Neural cell (in vitro differentiated cells): Measurements from ENCODE around the gene MAFB.

ENCODE experiments used
- EP300 ChIP-seq: fragments of 450-650 bp; conservative IDR thresholded peaks from 2 replicates; pipeline ENCODE4 v1.6.1; 2014; ENCODE audit warnings: antibody characterized with exemption, mild to moderate bottlenecking, moderate library complexity; ENCODE audit not compliant: poor library complexity, severe bottlenecking
- EZH2 ChIP-seq: fragments of 200-600, 300-800 bp; shearing (Covaris generic), sonication (generic); IDR thresholded peaks from 2 replicates; pipeline ENCODE4 v1.6.1; 2014; ENCODE audit warnings: antibody characterized with exemption, low read length, borderline replicate concordance, mild to moderate bottlenecking; ENCODE audit not compliant: insufficient read depth, poor library complexity, severe bottlenecking
- MXI1 ChIP-seq: fragments of 450-650 bp; conservative IDR thresholded peaks from 2 replicates; pipeline ENCODE4 v1.6.1; 2014; ENCODE audit warnings: antibody characterized with exemption, mild to moderate bottlenecking; ENCODE audit not compliant: poor library complexity, severe bottlenecking
- SMC3 ChIP-seq: fragments of 450-650 bp; conservative IDR thresholded peaks from 2 replicates; pipeline ENCODE4 v1.6.1; 2014; ENCODE audit warnings: antibody characterized with exemption, mild to moderate bottlenecking, moderate library complexity; ENCODE audit not compliant: poor library complexity
- TF ChIP-seq, protein P1 (sequence below): fragments of 450-650 bp; IDR thresholded peaks from 2 replicates; pipeline ENCODE4 v1.5.1; 2014; ENCODE audit warnings: antibody characterized with exemption, mild to moderate bottlenecking, moderate library complexity; ENCODE audit not compliant: poor library complexity, severe bottlenecking
- TF ChIP-seq, protein P2 (sequence below): IDR thresholded peaks from 2 replicates; pipeline ENCODE4 v1.6.1; 2012; ENCODE audit warnings: borderline replicate concordance

DNA sequence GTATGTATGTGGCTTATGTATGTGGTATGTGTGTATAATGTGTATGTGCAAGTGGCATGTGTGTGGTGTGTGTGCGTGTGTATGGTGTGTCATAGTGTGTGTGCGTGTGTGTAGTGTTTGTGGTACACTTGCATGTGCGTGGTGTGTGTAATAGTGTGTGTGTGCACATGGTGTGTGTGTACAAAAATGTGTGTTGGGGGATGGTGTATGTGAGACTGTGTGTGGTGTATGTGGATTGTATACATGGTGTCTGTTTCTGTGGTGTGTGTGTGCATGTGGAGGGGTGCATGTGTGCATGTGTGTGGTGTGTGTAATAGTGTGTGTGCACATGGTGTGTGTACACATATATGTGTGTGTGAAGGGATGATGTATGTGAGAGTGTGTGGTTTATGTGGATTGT lies 21.5 kb downstream of the MAFB start:
- TF ChIP-seq, protein P1, sequence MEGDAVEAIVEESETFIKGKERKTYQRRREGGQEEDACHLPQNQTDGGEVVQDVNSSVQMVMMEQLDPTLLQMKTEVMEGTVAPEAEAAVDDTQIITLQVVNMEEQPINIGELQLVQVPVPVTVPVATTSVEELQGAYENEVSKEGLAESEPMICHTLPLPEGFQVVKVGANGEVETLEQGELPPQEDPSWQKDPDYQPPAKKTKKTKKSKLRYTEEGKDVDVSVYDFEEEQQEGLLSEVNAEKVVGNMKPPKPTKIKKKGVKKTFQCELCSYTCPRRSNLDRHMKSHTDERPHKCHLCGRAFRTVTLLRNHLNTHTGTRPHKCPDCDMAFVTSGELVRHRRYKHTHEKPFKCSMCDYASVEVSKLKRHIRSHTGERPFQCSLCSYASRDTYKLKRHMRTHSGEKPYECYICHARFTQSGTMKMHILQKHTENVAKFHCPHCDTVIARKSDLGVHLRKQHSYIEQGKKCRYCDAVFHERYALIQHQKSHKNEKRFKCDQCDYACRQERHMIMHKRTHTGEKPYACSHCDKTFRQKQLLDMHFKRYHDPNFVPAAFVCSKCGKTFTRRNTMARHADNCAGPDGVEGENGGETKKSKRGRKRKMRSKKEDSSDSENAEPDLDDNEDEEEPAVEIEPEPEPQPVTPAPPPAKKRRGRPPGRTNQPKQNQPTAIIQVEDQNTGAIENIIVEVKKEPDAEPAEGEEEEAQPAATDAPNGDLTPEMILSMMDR, result no peak
- TF ChIP-seq EZH2, result no peak
- no peak for TF ChIP-seq SMC3
- no peak for TF ChIP-seq MXI1
- no peak for TF ChIP-seq EP300
- TF ChIP-seq, protein P2, sequence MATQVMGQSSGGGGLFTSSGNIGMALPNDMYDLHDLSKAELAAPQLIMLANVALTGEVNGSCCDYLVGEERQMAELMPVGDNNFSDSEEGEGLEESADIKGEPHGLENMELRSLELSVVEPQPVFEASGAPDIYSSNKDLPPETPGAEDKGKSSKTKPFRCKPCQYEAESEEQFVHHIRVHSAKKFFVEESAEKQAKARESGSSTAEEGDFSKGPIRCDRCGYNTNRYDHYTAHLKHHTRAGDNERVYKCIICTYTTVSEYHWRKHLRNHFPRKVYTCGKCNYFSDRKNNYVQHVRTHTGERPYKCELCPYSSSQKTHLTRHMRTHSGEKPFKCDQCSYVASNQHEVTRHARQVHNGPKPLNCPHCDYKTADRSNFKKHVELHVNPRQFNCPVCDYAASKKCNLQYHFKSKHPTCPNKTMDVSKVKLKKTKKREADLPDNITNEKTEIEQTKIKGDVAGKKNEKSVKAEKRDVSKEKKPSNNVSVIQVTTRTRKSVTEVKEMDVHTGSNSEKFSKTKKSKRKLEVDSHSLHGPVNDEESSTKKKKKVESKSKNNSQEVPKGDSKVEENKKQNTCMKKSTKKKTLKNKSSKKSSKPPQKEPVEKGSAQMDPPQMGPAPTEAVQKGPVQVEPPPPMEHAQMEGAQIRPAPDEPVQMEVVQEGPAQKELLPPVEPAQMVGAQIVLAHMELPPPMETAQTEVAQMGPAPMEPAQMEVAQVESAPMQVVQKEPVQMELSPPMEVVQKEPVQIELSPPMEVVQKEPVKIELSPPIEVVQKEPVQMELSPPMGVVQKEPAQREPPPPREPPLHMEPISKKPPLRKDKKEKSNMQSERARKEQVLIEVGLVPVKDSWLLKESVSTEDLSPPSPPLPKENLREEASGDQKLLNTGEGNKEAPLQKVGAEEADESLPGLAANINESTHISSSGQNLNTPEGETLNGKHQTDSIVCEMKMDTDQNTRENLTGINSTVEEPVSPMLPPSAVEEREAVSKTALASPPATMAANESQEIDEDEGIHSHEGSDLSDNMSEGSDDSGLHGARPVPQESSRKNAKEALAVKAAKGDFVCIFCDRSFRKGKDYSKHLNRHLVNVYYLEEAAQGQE, result no peak
